ENCODE measurements around the gene SENP6. TPM values are rescaled to one million over a fixed set of nuclear protein-coding genes. Genes with fewer than 3 reads are reported as not detected.

The SENP6 gene
- total RNA-seq, 1 donor from 2014 or later: 82.1 TPM

DNA sequence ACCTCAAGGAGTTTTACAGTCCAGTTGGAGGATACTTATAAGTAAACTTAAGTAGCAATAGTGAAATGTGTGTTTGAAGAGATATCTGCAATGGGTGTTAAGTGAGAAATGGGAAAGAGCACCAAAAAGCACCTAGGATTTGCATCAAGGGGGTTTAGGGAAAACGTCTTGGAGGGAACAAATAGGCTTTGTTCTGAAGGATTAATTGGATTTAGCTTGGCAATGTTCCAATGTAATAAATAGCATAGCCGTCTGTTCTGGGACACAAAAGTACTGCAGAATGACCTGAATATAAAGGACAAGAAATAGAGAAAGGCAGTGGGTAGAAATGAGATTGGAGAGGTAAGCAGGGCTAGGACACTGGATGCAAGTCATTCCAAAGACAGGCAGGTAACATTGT is 144.5 kb downstream of the SENP6 start:
- Mint-ChIP-seq H3K27ac (ENCODE audit: unreplicated experiment) (no peak overlapping the region), H3K9me3 (ENCODE audit: low read depth) (no peaks in the 10 kb centered on the region), H3K4me1 (ENCODE audit: low read depth) (peaks cover 29% of the 10 kb centered on the region), H3K36me3 (ENCODE audit: low read depth) (no peaks in the 10 kb centered on the region), H3K27me3 (ENCODE audit: low read depth) (no peaks in the 10 kb centered on the region), H3K4me3 (ENCODE audit: unreplicated experiment) (no peak overlapping the region)
- TF ChIP-seq, protein P1, sequence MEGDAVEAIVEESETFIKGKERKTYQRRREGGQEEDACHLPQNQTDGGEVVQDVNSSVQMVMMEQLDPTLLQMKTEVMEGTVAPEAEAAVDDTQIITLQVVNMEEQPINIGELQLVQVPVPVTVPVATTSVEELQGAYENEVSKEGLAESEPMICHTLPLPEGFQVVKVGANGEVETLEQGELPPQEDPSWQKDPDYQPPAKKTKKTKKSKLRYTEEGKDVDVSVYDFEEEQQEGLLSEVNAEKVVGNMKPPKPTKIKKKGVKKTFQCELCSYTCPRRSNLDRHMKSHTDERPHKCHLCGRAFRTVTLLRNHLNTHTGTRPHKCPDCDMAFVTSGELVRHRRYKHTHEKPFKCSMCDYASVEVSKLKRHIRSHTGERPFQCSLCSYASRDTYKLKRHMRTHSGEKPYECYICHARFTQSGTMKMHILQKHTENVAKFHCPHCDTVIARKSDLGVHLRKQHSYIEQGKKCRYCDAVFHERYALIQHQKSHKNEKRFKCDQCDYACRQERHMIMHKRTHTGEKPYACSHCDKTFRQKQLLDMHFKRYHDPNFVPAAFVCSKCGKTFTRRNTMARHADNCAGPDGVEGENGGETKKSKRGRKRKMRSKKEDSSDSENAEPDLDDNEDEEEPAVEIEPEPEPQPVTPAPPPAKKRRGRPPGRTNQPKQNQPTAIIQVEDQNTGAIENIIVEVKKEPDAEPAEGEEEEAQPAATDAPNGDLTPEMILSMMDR (IDR thresholded peaks at IDR 0.05): no peak
- no peak for DNase-seq (ENCODE audit: low spot score)

DNA sequence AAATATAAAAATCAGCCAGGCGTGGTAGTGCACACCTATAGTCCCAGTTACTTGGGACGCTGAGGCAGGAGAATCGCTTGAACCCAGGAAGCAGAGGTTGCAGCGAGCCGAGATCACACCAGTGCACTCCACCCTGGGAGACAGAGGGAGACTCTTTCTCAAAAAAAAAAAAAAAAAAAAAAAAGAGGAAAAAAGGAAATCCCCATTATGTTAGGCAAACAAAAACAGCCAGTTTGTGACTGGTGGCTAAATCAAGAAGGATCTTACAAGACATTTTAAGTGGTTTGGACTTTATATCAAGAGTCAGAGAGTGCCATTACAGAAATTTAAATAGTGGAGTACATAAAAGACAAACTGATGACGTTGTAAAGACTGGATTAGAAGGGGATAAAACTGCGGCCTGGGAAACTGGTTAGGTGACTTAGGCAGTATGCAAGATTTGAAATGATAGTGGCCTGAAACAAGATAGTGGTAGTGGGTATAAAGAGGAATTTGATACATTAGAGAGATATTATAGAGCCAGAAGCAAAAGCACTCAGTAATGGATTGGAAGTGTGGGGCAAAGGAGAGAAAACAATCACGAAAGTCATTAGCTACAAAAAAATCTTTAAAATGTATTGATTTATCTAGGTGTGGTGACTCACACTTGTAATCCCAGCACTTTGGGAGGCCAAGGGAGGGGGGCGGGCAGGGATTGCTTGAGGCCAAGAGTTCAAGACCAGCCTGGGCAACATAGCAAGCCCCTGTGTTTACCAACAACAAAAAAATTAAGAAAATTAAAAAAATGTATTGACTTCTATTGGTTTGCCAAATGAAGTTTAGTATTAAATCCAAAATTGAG is 145.7 kb downstream of the SENP6 start:
- Mint-ChIP-seq H3K9me3 (ENCODE audit: low read depth) (no peaks in the 10 kb centered on the region), H3K4me3 (ENCODE audit: unreplicated experiment) (no peak overlapping the region), H3K4me1 (ENCODE audit: low read depth) (peaks cover 35% of the 10 kb centered on the region), H3K36me3 (ENCODE audit: low read depth) (no peaks in the 10 kb centered on the region), H3K27me3 (ENCODE audit: low read depth) (no peaks in the 10 kb centered on the region), H3K27ac (ENCODE audit: unreplicated experiment) (no peak overlapping the region)
- TF ChIP-seq, protein P1 (IDR thresholded peaks at IDR 0.05): no peak
- no peak for DNase-seq (ENCODE audit: low spot score)

DNA sequence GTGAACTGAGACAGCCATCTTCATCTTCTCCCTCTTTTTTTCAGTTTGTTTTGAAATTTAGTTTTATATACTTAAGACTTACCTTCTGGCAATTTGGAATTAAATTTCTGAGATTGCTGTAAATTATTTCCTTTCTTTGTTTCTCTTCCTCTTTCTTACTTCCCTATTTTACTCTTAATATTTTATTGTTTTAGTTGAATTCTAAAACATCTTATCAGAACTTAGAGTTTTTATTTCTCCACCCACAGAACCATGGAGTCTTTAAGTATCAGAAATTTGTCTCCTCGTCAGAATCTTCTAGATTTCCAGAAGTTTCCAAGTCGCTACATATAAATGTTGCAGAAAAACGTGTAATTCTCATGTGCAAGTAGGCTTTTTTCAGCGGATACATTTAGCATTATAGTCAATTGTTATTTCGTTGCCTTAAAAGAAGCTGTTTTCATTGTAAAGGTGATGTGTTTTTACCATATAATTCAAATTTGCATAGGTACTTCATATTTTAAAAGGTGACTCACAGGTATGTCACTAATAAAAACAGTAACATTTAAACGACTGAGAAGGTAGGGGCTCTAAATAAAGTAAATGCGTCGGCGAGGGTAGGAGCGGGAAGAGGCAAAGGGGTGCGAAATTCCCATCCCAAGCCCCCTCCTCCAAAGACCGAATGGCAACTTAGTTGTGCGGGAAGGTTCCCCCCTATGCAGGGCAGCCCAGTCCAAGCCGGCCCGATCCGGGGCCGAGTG is 146.5 kb downstream of the SENP6 start:
- H3K4me3 Mint-ChIP-seq (ENCODE audit: unreplicated experiment): peak overlapping the region; percentile 91
- no peak for DNase-seq (ENCODE audit: low spot score)
- no peaks in the 10 kb centered on the region for H3K9me3 Mint-ChIP-seq (ENCODE audit: low read depth)
- H3K27ac Mint-ChIP-seq (ENCODE audit: unreplicated experiment): peak overlapping the region; percentile 99
- H3K4me1 Mint-ChIP-seq (ENCODE audit: low read depth): peaks cover 42% of the 10 kb centered on the region
- TF ChIP-seq, protein P1 (IDR thresholded peaks at IDR 0.05): no peak
- no peaks in the 10 kb centered on the region for H3K27me3 Mint-ChIP-seq (ENCODE audit: low read depth)
- no peaks in the 10 kb centered on the region for H3K36me3 Mint-ChIP-seq (ENCODE audit: low read depth)

DNA sequence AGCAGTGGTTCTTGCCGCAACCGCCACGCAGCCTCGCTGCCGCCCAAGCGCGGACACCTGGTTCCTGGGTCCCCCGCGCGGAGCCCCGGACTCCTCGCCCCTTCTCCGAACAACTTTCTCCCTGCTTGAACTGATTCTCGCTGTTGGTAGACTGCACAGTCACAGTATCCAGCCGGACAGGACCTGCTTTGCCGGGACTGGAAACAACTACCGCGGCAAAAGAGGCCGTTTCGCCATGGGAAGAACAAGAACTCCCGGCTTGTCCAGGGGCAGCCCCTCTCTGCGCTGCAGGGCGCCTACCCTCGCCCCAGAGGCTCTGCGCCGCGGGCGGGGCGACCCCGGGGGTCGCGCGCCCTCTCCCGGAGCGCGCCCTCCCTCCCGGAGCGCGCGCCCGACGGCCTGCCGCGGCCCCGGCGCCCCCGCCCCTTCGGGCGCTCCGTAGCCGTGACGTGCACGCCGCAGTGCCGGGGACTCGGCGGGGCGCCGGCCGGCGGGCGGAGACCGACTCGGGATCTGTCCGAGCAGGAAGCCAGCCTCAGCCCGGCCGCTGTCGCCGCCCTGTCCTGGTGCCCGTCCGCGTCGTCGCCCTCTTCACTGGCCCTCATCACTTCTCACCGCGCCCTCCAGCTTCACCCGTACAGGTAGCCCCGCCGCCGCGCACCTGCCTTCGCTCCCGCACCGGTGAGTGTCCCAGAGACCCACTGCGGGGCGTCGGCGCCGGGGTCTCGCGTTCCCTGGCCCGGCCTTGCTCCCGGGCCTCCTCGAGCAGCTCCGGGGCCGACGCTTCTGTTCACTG is 147.3 kb downstream of the SENP6 start, which contains the start of gene MYO6:
Gene MYO6, plus strand, starts transcription at position 497 of the 796 bp plus-strand sequence. CDS start 68,309 bp downstream, outside the sequence.
- TF ChIP-seq, protein P1 (IDR thresholded peaks at IDR 0.05): peak; percentile 12
- Mint-ChIP-seq H3K9me3 (ENCODE audit: low read depth) (no peaks in the 10 kb centered on the region), H3K4me3 (ENCODE audit: unreplicated experiment) (peak within 1 kb of the TSS; percentile 91), H3K27ac (ENCODE audit: unreplicated experiment) (peak within 1 kb of the TSS; percentile 99), H3K27me3 (ENCODE audit: low read depth) (no peaks in the 10 kb centered on the region), H3K4me1 (ENCODE audit: low read depth) (peaks cover 49% of the 10 kb centered on the region), H3K36me3 (ENCODE audit: low read depth) (no peaks in the 10 kb centered on the region)
- no peak for DNase-seq (ENCODE audit: low spot score)

DNA sequence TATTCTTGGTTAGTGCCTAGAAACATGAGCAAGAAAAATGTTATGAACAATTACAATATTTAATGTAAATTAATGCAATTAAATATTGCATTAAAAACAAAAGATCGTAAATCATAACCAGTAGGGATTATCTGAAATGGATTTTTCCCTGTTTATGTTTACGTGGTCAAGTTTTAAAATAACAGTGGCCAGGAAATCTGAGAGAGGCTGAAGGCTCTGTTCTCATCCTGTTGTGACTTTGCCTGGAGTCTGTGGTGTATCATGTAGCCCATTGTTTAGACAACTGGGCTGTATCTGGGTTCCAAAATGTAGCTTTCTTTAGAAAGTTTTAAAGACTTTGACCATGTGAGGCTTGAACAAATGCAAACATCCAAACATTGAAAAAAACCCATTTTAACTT is 149.8 kb downstream of the SENP6 start:
- no peak overlapping the region for H3K27ac Mint-ChIP-seq (ENCODE audit: unreplicated experiment)
- H3K4me3 Mint-ChIP-seq (ENCODE audit: unreplicated experiment): no peak overlapping the region
- TF ChIP-seq, protein P1 (IDR thresholded peaks at IDR 0.05): no peak
- no peaks in the 10 kb centered on the region for H3K9me3 Mint-ChIP-seq (ENCODE audit: low read depth)
- DNase-seq (ENCODE audit: low spot score): no peak
- H3K27me3 Mint-ChIP-seq (ENCODE audit: low read depth): no peaks in the 10 kb centered on the region
- H3K4me1 Mint-ChIP-seq (ENCODE audit: low read depth): peaks cover 55% of the 10 kb centered on the region
- H3K36me3 Mint-ChIP-seq (ENCODE audit: low read depth): no peaks in the 10 kb centered on the region
